IMR-90 (cell line): ENCODE measurements around the gene GPR35. TPM values are rescaled to one million over a fixed set of nuclear protein-coding genes. Genes with fewer than 3 reads are reported as not detected.

Source experiments
- ATAC-seq: fragments of 200-7000 bp; cut with Tn5 transposase; 2 replicates; pipeline ENCODE4 v1.9.1; 2020; ENCODE audit warnings: low read depth, mild to moderate bottlenecking, moderate library complexity
- BruUV-seq: library from RNA; stranded (reverse); fragments of 400-500 nt; replicated peaks from 2 replicates; lab custom pipeline; 2021; lab: Mats Ljungman, UMichigan
- CTCF ChIA-PET: fragments of 300-600 bp; formaldehyde crosslinking; extraction: SDS; loops from one replicate; lab custom pipeline; 2021; ENCODE audit warnings: antibody characterized with exemption; lab: Yijun Ruan, JAX
- POLR2A ChIA-PET: fragments of 300-600 bp; sonication (Branson Sonifier 250); formaldehyde crosslinking; loops from one replicate; lab custom pipeline; 2022; ENCODE audit warnings: antibody characterized with exemption; ENCODE audit not compliant: unreplicated experiment; lab: Charles Lee
- DNase-seq: peaks from one replicate; pipeline ENCODE4 v3.0.0; 2013
- H2AFZ ChIP-seq: replicated peaks from 2 replicates; pipeline ENCODE3; 2013; ENCODE audit warnings: low read length, mild to moderate bottlenecking; ENCODE audit not compliant: poor library complexity
- H2AK5ac ChIP-seq: 2 replicates; pipeline ENCODE4 v1.6.1; 2013; ENCODE audit warnings: low read depth, low read length, inconsistent platforms
- H2AK9ac ChIP-seq: replicated peaks from 2 replicates; pipeline ENCODE3; 2013; ENCODE audit warnings: mild to moderate bottlenecking, low read depth, low read length, moderate library complexity; ENCODE audit not compliant: poor library complexity
- H2BK120ac ChIP-seq: 2 replicates; pipeline ENCODE4 v1.6.1; 2013; ENCODE audit warnings: low read depth, low read length, inconsistent platforms
- H2BK15ac ChIP-seq: 3 replicates; pipeline ENCODE4 v1.6.1; 2013; ENCODE audit warnings: low read depth, low read length, inconsistent platforms
- H2BK20ac ChIP-seq: 2 replicates; pipeline ENCODE4 v1.6.1; 2013; ENCODE audit warnings: low read depth, mild to moderate bottlenecking, inconsistent platforms, low read length, moderate library complexity
- H2BK5ac ChIP-seq: 2 replicates; pipeline ENCODE4 v1.6.1; 2013; ENCODE audit warnings: mild to moderate bottlenecking, low read depth, low read length, inconsistent platforms; ENCODE audit not compliant: poor library complexity, severe bottlenecking
- H3K14ac ChIP-seq: replicated peaks from 2 replicates; pipeline ENCODE4 v1.6.1; 2013; ENCODE audit warnings: low read depth, low read length, inconsistent platforms
- H3K18ac ChIP-seq: 2 replicates; pipeline ENCODE4 v1.6.1; 2013; ENCODE audit warnings: low read depth, low read length, control low read depth
- H3K23ac ChIP-seq: 2 replicates; pipeline ENCODE4 v1.6.1; 2013; ENCODE audit warnings: low read depth, low read length, inconsistent platforms
- H3K27ac ChIP-seq: 2 replicates; pipeline ENCODE4 v1.5.1; 2013; ENCODE audit warnings: mild to moderate bottlenecking, control low read depth, low read length; ENCODE audit not compliant: insufficient read depth
- H3K27me3 ChIP-seq: 2 replicates; pipeline ENCODE4 v1.6.1; 2013; ENCODE audit warnings: low read length; ENCODE audit not compliant: control insufficient read depth, insufficient read depth
- H3K36me3 ChIP-seq: 2 replicates; pipeline ENCODE4 v1.6.1; 2013; ENCODE audit warnings: low read length, mixed read lengths; ENCODE audit not compliant: control insufficient read depth, insufficient read depth
- H3K4ac ChIP-seq: 2 replicates; pipeline ENCODE4 v1.6.1; 2013; ENCODE audit warnings: low read depth, low read length, inconsistent platforms
- H3K4me1 ChIP-seq: 2 replicates; pipeline ENCODE4 v1.6.1; 2013; ENCODE audit warnings: low read length, mixed read lengths; ENCODE audit not compliant: control insufficient read depth, insufficient read depth
- H3K4me2 ChIP-seq: 2 replicates; pipeline ENCODE4 v1.6.1; 2013; ENCODE audit warnings: low read depth, mild to moderate bottlenecking, control low read depth, low read length, moderate library complexity
- H3K4me3 ChIP-seq: 2 replicates; pipeline ENCODE4 v1.5.1; 2013; ENCODE audit warnings: low read depth, mild to moderate bottlenecking, control low read depth, low read length, moderate library complexity; ENCODE audit not compliant: insufficient read depth
- H3K56ac ChIP-seq: 2 replicates; pipeline ENCODE4 v1.6.1; 2013; ENCODE audit warnings: low read length, inconsistent platforms; ENCODE audit not compliant: insufficient read depth; ENCODE audit errors: extremely low read depth
- H3K79me1 ChIP-seq, 2 experiments: 2 replicates each; pipeline ENCODE4 v1.6.1; 2013; ENCODE audit warnings: low read length in 2 of 2, inconsistent platforms in 1 of 2, low read depth in 1 of 2
- H3K9ac ChIP-seq: 2 replicates; pipeline ENCODE4 v1.6.1; 2013; ENCODE audit warnings: low read depth, low read length, control low read depth
- H3K9me1 ChIP-seq: 2 replicates; pipeline ENCODE4 v1.6.1; 2013; ENCODE audit warnings: low read length, inconsistent platforms; ENCODE audit not compliant: insufficient read depth
- H3K9me3 ChIP-seq: 2 replicates; pipeline ENCODE4 v1.6.1; 2013; ENCODE audit warnings: low read length; ENCODE audit not compliant: control insufficient read depth, insufficient read depth
- H4K20me1 ChIP-seq: 2 replicates; pipeline ENCODE4 v1.6.1; 2013; ENCODE audit warnings: low read length, inconsistent platforms; ENCODE audit not compliant: insufficient read depth
- H4K5ac ChIP-seq: 2 replicates; pipeline ENCODE4 v1.6.1; 2013; ENCODE audit warnings: mild to moderate bottlenecking, low read depth, low read length, control low read depth
- H4K8ac ChIP-seq, 2 experiments: 2 replicates each; pipeline ENCODE4 v1.6.1; 2013; ENCODE audit warnings: low read depth in 2 of 2, low read length in 2 of 2, control low read depth in 1 of 2, inconsistent platforms in 1 of 2
- H4K91ac ChIP-seq: 2 replicates; pipeline ENCODE4 v1.6.1; 2013; ENCODE audit warnings: low read depth, low read length, inconsistent platforms; ENCODE audit not compliant: insufficient read depth
- CTCF ChIP-seq: conservative IDR thresholded peaks from 2 replicates; pipeline ENCODE4 v1.5.1; 2012; ENCODE audit warnings: mild to moderate bottlenecking, low read depth, low read length, improper control_type of control experiment
- FOS ChIP-seq: fragments of 150-350 bp; IDR thresholded peaks from 2 replicates; pipeline ENCODE4 v1.6.1; 2016; ENCODE audit warnings: low read depth, low read length
- RAD21 ChIP-seq: IDR thresholded peaks from 2 replicates; pipeline ENCODE4 v1.6.1; 2012; ENCODE audit warnings: low read length, improper control_type of control experiment
- SMC3 ChIP-seq: fragments of 150-350 bp; IDR thresholded peaks from 2 replicates; pipeline ENCODE4 v1.6.1; 2016; ENCODE audit warnings: low read depth, mild to moderate bottlenecking, antibody characterized with exemption, low read length, moderate library complexity
- WGBS, 2 experiments: methylation state at CpG; one replicate each; pipeline versions ENCODE4 v1.1.5 to v1.1.7; 2013; ENCODE audit warnings: missing lambda C conversion rate in 2 of 2; ENCODE audit not compliant: insufficient read length in 1 of 2; ENCODE audit errors: extremely low coverage in 2 of 2; 5-methylcytosine and 5-hydroxymethylcytosine counted together
- dilution Hi-C: fragments of 300-500 bp; cut with HindIII; formaldehyde crosslinking; loops from one replicate; pipeline ENCODE4 v1.14.3; 2018; ENCODE audit warnings: low sequenced_read_pairs; ENCODE audit not compliant: unreplicated experiment
- in situ Hi-C: fragments of 300-500 bp; cut with MboI; formaldehyde crosslinking; loops from 3 replicates; pipeline ENCODE4 v1.14.3; 2019; ENCODE audit warnings: low sequenced_read_pairs, inconsistent platforms, mixed read lengths
- intact Hi-C: fragments of 100-400 bp; cut with micrococcal nuclease; formaldehyde crosslinking; loops from 2 replicates; pipeline ENCODE4 v1.10.0; 2022
- polyA plus RNA-seq, 3 experiments: library from polyadenylated mRNA; depleted of rRNA; stranded (reverse); fragments of >200 nt; gene quantifications; 2 replicates each; pipeline ENCODE4 v1.2.3, GENCODE V29; 2012; ENCODE audit warnings: low replicate concordance in 1 of 3
- total RNA-seq: library from RNA; depleted of rRNA; stranded (reverse); fragments of >200 nt; gene quantifications from 2 replicates; pipeline ENCODE4 v1.2.3, GENCODE V29; 2012

GPR35 gene
- total and polyA plus RNA-seq, 2 of the 4 experiments (the other 2 are of a cell fraction), result 0.31 TPM; not detected in 1

GRCh38 chr2:240604291-240604938 is 20.9 kb upstream of the GPR35 start:
- Histone ChIP-seq H2AK9ac (no peak overlapping the region), H4K91ac (no peak overlapping the region), H3K14ac (no peak overlapping the region), H3K9me1 (no peaks in the 10 kb centered on the region; the same call in 1 of the 2 replicates), H3K4me3 (no peak overlapping the region), H2AFZ (no peak overlapping the region), H2AK5ac (no peak overlapping the region), H3K79me1 (no peaks in the 10 kb centered on the region), H3K4me2 (no peak overlapping the region), H3K18ac (no peak overlapping the region), H3K36me3 (peaks cover 8% of the 10 kb centered on the region), H4K20me1 (no peaks in the 10 kb centered on the region), H4K8ac (no peak overlapping the region), H3K56ac (no peak overlapping the region), H4K5ac (no peak overlapping the region), H2BK120ac (no peak overlapping the region), H2BK5ac (no peak overlapping the region), H3K4me1 (no peaks in the 10 kb centered on the region), H3K4ac (no peak overlapping the region), H2BK20ac (no peak overlapping the region), H3K9ac (no peak overlapping the region), H3K27me3 (no peaks in the 10 kb centered on the region), H2BK15ac (no peak overlapping the region), H3K27ac (no peak overlapping the region), H3K9me3 (no peaks in the 10 kb centered on the region), H3K23ac (no peak overlapping the region)
- 20% methylated on average over 2 of the region's 11 CpGs; no CpG with 5 or more reads in 1 of the 2 experiments for WGBS, 2 experiments
- no TSS peak for BruUV-seq
- dilution Hi-C loops, result no loop called here
- DNase-seq, result peak; percentile 49
- ATAC-seq, result peak; percentile 93
- CTCF ChIA-PET, result interaction anchor here (1.1 kb wide), 1 partner anchor 18 kb away, joined by 4 read pairs; the partner anchor contains the start of gene CAPN10
- POLR2A ChIA-PET, result no interaction called here
- in situ Hi-C loops, result no loop called here
- intact Hi-C loops, result no loop called here
- peak; percentile 25; the same call in 1 of the 2 replicates for TF ChIP-seq SMC3
- TF ChIP-seq FOS, result no peak
- peak; percentile 50 for TF ChIP-seq CTCF
- peak; percentile 45 for TF ChIP-seq RAD21
